Neuron (in vitro differentiated cells): ENCODE results near the gene KRT78.

ENCODE experiments used
- H2AFZ ChIP-seq: one replicate; pipeline ENCODE4 v1.6.1; 2013; ENCODE audit warnings: low read depth, mild to moderate bottlenecking, inconsistent platforms, low read length, moderate library complexity
- H3K27me3 ChIP-seq: one replicate; pipeline ENCODE4 v1.6.1; 2013; ENCODE audit warnings: low read length; ENCODE audit not compliant: insufficient read depth
- H3K36me3 ChIP-seq: one replicate; pipeline ENCODE4 v1.6.1; 2013; ENCODE audit warnings: low read length; ENCODE audit not compliant: insufficient read depth
- H3K4me1 ChIP-seq: one replicate; pipeline ENCODE4 v1.6.1; 2013; ENCODE audit warnings: low read length; ENCODE audit not compliant: insufficient read depth
- H3K4me3 ChIP-seq: 2 replicates; pipeline ENCODE4 v1.5.1; 2013; ENCODE audit warnings: mild to moderate bottlenecking, low read length, moderate library complexity
- H3K9me3 ChIP-seq: one replicate; pipeline ENCODE4 v1.6.1; 2013; ENCODE audit warnings: low read length

Gene KRT78

DNA sequence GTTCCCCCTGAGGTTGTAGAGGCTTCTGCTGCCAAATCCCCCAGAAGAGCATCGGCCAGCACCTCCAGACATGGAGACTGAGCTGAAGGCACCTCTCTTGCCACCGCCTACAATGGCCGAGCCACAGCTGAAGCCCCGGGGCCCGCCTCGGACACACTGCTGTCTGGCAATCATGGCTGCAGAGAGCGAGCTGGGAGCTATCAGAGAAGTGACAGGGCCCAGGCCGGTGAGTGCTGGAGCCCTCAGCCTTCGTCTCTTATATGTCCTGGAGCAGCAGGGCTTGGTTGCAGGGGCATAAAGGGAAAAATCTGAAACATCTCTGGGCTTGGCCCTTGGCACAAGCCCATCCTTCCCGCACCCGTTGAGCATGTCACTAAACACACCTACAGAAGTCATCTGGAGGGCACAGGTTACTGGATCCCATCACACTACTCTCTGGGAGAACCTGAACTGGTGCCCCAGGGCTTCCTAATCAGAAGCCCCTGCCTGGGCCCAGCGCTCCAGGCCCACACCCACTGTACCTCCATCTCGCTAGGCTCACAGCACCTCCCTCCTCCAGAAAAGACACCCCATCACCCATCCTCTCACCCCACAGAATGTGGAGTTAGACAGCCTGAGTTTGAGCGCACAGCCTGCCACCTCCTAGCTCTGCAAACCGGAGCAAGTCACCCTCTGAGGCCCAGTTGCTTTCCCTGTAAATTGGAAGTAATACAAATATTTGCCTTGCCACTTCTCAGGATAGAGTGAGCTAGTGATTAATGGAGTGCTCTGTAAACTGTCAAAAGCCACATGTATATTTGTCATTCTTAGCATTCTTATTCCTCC is 34.7 kb downstream of the KRT78 start, which contains the start of gene KRT4:
Gene KRT4, minus strand, starts transcription at position 232 of the 825 bp plus-strand sequence. Its CDS starts 58 bp downstream, at position 174.
- H3K4me1 ChIP-seq, result no peaks in the 10 kb centered on the region
- no peak within 1 kb of the TSS for H3K4me3 ChIP-seq
- no peak within 1 kb of the TSS for H2AFZ ChIP-seq
- no peaks in the 10 kb centered on the region for H3K9me3 ChIP-seq
- peaks cover 4% of the 10 kb centered on the region for H3K27me3 ChIP-seq
- no peaks in the 10 kb centered on the region for H3K36me3 ChIP-seq

DNA sequence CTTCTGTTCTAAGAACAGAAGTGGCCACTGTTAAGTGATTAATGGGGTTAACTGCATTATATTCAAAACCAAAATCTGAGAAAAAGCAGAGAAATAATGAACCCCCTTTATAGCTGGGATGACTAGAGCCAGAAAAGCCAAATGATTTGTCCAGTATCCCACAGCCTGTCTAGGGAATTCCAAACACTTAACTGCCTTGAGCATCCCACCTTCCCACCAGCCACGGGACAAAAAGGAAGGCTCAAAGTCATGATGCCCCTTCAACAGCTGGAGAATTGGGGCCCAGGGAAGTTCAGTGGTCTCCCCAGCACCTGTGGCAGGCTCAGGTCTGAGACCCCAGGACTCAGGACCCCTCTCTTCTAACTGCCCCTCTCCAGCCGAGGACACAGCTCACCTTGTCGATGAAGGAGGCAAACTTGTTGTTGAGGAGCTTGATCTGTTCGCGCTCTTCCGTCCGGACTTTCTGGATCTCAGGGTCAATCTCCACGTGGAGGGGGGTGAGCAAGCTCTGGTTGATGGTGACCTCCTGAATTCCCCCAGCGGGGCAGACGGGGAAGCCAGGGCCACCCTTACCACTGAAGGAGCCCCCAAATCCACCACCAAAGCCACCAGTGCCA is 35.5 kb downstream of the KRT78 start:
- Histone ChIP-seq H3K4me3 (no peak overlapping the region), H3K9me3 (no peaks in the 10 kb centered on the region), H3K4me1 (no peaks in the 10 kb centered on the region), H2AFZ (no peak overlapping the region), H3K36me3 (no peaks in the 10 kb centered on the region), H3K27me3 (peaks cover 4% of the 10 kb centered on the region)

DNA sequence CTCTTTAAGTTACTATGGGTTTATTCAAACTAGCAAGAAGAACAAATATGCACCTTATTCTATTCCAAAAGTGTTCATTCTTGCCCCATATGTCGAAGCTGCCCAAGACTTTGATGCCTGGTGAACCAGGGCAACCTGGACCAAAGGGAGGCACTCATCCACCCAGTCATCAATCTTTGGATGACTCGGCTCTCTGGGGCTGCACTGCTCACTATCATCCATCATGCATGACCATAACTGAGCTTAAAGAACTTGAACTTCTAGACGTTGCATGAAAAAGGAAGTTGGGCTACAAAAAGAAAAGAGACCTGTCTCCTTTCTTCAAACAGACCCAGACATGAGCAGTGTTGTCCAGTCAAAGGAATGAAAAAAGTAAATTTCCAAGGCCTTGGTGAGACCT is 36.0 kb downstream of the KRT78 start:
- H3K27me3 ChIP-seq, result peaks cover 4% of the 10 kb centered on the region
- no peak overlapping the region for H3K4me3 ChIP-seq
- no peaks in the 10 kb centered on the region for H3K4me1 ChIP-seq
- no peaks in the 10 kb centered on the region for H3K9me3 ChIP-seq
- H3K36me3 ChIP-seq, result no peaks in the 10 kb centered on the region
- H2AFZ ChIP-seq, result no peak overlapping the region

DNA sequence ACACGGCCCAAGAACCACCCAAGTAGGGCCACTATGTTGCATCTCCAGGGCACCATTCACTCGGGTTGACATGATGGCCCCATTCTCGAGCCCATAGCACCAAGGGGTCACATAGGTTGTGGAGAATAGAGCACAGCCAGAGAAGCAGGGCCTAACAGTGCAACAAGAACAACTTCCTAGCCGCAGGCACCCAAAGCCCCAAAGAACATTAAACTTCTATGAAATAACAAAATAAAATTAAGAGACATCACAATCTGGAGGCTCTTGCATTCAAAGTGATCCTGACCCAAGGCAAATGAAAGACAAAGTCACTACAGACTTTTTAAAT is 36.8 kb downstream of the KRT78 start:
- Histone ChIP-seq H3K36me3 (no peaks in the 10 kb centered on the region), H3K4me1 (no peaks in the 10 kb centered on the region), H2AFZ (no peak overlapping the region), H3K4me3 (no peak overlapping the region), H3K9me3 (no peaks in the 10 kb centered on the region), H3K27me3 (peaks cover 4% of the 10 kb centered on the region)

DNA sequence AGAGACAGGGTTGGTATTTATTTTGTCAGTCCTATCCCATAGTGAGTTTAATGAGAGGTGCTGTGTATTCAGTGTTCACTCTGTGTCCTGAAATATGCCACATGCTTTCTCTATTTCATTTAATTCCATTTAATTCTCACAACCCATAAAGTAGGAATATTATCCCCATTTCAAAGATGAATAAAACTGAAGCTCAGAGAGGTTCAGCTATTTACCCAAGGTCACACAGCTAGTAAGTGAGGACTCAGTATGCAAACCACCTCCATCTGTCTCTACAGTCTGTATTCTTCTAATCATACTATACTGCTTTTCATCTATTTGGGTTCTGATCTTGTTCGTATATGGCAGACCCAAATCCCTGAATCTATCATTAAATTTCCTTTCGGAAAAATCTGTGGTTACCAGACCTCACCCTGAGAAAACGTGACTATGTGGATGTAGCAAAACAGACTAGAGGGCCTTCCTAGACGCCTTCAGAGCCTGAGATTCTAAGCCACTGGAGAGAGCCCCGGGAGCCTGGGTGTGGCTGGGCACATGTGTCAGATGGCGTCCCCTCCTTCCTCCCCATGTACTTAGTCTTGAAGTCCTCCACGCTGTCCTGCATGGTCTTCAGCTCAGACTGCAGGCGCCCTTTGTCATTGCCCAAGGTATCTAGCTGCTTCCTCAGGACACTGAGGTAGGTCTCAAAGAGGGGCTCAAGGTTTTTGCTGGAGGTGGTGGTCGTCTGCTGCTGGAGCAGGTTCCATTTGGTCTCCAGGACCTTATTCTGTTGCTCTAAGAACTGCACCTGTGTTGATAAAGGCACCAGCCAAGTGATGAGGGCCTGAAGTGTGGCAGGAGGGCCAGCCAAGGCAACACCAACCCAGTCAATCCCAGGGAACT is 37.4 kb downstream of the KRT78 start:
- H3K4me3 ChIP-seq, result no peak overlapping the region
- H2AFZ ChIP-seq, result no peak overlapping the region
- peaks cover 4% of the 10 kb centered on the region for H3K27me3 ChIP-seq
- no peaks in the 10 kb centered on the region for H3K36me3 ChIP-seq
- no peaks in the 10 kb centered on the region for H3K9me3 ChIP-seq
- H3K4me1 ChIP-seq, result no peaks in the 10 kb centered on the region

DNA sequence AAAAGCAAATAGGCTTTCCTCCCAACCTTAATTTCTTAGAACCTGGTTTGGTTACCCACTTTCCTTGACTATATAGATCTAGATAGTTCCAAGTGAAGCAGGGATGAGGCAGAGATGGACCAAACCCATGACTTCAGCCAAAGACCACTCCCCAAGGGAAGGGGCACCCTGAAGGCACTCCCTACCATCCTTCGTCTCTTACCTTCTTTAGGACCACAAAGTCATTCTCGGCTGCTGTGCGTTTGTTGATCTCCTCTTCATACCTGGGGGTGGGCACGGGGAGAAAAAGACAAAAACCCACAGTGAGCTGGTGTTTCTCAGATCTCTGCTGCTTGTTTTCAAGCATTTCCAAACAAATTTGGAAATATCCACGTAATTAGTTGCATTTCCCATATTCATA is 38.2 kb downstream of the KRT78 start:
- Histone ChIP-seq H3K4me1 (no peaks in the 10 kb centered on the region), H3K36me3 (no peaks in the 10 kb centered on the region), H3K27me3 (peaks cover 4% of the 10 kb centered on the region), H2AFZ (no peak overlapping the region), H3K4me3 (no peak overlapping the region), H3K9me3 (no peaks in the 10 kb centered on the region)

- Histone ChIP-seq H3K4me3 (no peak overlapping the region), H3K9me3 (no peaks in the 10 kb centered on the region), H2AFZ (no peak overlapping the region), H3K27me3 (no peaks in the 10 kb centered on the region), H3K4me1 (no peaks in the 10 kb centered on the region), H3K36me3 (no peaks in the 10 kb centered on the region)
Observed at GRCh38 chr12:52809166-52809565, 39.6 kb downstream of the KRT78 start.

DNA sequence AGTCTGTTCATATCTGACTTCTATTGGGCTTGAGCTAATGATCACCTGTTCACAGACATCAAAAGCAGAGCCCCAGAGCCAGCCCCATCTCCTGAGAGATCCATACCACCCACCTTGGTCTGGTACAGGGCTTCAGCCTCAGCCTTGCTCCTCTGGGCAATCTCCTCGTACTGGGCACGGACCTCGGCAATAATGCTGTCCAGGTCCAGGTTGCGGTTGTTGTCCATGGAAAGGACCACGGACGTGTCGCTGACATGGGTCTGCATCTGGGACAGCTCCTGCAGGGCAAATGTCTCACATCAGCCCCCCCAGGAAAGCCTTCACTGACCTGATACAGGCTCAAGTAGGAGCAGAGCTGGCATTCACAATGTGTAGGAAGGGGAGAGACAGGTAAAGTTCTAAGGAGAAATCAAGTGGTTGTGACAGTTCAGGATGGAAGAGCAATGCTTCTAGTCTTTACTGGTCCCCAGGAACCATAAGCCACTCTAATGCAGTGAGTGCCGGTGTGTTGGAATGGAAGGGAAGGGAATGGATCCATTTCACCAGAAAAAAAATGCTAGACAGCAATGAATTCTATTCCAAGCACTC is 40.1 kb downstream of the KRT78 start:
- no peaks in the 10 kb centered on the region for H3K27me3 ChIP-seq
- H3K4me3 ChIP-seq, result no peak overlapping the region
- H3K36me3 ChIP-seq, result no peaks in the 10 kb centered on the region
- H3K4me1 ChIP-seq, result no peaks in the 10 kb centered on the region
- no peaks in the 10 kb centered on the region for H3K9me3 ChIP-seq
- H2AFZ ChIP-seq, result no peak overlapping the region

- H2AFZ ChIP-seq, result no peak overlapping the region
- H3K36me3 ChIP-seq, result no peaks in the 10 kb centered on the region
- H3K4me3 ChIP-seq, result no peak overlapping the region
- no peaks in the 10 kb centered on the region for H3K9me3 ChIP-seq
- H3K27me3 ChIP-seq, result no peaks in the 10 kb centered on the region
- no peaks in the 10 kb centered on the region for H3K4me1 ChIP-seq
Observed at GRCh38 chr12:52807544-52808470, 41.0 kb downstream of the KRT78 start.

GRCh38 chr12:52806821-52807543 is 41.8 kb downstream of the KRT78 start:
- Histone ChIP-seq H3K36me3 (no peaks in the 10 kb centered on the region), H2AFZ (no peak overlapping the region), H3K9me3 (no peaks in the 10 kb centered on the region), H3K4me3 (no peak overlapping the region), H3K27me3 (no peaks in the 10 kb centered on the region), H3K4me1 (no peaks in the 10 kb centered on the region)

DNA sequence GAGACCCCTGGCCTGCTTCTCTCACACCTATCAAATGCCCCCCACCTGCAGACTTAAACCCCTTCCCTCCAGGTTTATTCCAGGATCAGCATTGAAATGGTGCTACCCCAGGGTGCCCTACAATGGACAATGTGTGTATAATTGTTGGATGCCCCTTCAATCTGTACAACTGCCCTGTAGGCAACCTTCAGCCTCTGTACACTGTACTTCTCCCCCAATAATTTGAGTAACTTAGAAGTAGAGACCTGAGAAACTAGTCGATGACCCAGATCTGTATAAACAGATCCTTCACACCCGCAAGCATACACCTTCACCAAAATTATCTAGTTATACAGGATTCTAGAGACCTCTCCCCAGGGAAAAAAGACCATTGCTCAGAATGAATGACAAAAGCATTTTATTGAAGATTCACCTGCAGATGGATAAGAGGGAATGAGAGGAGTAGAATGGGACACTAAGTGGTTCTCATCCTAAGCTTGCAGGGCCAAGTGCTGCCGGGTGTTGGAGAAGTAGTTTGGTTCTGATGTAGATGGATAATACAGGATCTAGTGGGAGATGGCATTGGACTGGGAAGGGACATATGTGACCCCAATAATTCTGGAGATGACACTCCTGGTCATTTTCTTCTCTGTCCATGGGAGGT is 42.5 kb downstream of the KRT78 start:
- H3K4me3 ChIP-seq, result no peak overlapping the region
- H2AFZ ChIP-seq, result no peak overlapping the region
- no peaks in the 10 kb centered on the region for H3K27me3 ChIP-seq

More for the DNA sequence above, 42.5 kb downstream of the KRT78 start:
- Histone ChIP-seq H3K4me1 (no peaks in the 10 kb centered on the region), H3K9me3 (no peaks in the 10 kb centered on the region), H3K36me3 (no peaks in the 10 kb centered on the region)
